GM21825 (cell line): ENCODE results near the gene LGR6.
"Not testable (repeated sequence)": the region's sequence is repeated elsewhere in the genome, so short reads cannot be mapped to it uniquely, and the experiment has no call there.

ENCODE experiments used
- ATAC-seq: cut with Tn5 transposase; IDR thresholded peaks from one replicate; pipeline ENCODE4 v1.9.1; 2021; ENCODE audit warnings: mild to moderate bottlenecking, moderate library complexity; ENCODE audit not compliant: unreplicated experiment

The LGR6 gene

DNA sequence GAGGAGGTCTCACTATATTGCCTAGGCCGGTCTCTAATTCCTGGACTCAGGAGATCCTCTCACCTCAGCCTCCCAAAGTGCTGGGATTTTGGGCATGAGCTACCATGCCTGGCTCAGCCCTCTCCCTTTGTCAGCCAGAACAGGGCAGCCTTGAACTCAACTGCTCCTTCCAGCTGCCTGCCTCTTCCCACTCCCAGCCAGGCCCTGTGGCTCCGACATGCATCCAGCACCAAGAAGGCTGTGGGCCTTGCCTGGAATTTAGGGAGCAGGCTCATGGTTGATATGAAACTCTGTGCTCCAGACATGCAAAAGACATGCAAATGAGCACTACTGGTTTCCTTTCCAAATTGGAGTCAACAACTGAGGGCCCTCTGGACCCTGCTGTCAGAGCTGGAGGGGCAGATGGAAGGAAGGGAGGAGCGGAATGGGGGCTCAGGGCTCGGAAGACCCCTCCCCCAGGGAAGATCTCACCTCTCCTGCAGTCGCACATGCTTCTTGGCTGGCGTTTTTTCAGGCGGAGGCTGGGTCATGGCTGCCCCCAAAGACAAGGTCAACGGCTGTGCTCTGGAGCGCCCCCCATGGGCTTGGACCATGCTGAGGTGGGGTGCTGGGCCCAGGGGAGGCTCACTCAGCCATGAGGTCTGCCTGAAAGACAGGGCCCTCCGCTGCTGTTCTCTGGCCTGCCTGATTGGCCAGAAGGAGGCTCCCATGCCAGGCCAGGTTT, 34.6 kb upstream of the LGR6 start:
- no peak for ATAC-seq

GRCh38 chr1:202159534-202160371, 33.8 kb upstream of the LGR6 start:
- peak; percentile 28 for ATAC-seq

- ATAC-seq: peak; percentile 38
These were observed 33.1 kb upstream of the LGR6 start, which contains the start of gene PTPN7 for GRCh38 chr1:202160377-202160940. PTPN7 (minus strand) TSS chr1:202160602; CDS start chr1:202159402, 1,200 bp downstream.

DNA sequence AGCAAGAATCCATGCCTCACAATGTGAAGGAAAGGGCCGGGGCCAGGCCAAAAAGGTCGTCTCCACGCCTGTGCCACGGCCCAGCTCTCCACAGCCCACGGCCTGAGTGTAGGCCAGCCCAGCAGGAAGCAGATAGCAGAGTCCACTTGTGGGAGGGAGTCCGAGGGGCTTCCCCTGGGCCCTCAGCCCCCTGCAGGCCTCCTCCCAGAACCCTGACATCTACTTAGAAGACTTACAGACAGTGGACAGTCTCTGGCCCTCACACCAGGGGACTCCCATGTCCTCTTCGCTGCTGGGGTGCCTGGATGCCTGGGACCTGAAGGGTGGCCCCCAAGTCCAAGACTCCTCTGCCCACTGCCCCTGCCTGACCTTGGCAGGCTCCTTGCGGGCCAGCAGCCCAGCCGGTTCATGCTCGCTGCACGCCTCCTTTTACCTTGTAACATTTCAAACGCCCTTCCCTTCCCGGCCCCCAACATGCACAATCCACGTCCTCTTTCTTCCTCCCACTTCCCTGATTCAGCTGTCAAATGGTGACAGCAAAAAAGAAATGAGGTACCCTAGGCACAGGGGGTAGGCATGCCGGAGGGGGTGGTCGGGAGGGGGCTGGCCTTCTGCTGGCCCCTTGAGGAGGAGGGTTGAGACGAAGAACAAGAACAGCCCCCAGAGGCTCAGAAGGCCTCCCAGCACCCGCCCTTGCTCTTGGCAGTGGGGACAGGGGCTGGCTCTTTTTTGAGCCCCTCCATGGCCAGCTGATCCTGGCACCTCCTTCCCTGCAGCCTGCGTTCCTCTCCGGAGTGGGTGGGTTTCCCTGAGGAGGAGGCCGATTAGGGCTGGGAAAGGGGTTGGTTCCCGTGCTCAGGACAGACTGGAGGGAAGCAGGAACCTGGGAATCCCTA, 32.2 kb upstream of the LGR6 start:
- ATAC-seq: no peak

GRCh38 chr1:202162047-202162417, 31.6 kb upstream of the LGR6 start:
- ATAC-seq: peak; percentile 36

DNA sequence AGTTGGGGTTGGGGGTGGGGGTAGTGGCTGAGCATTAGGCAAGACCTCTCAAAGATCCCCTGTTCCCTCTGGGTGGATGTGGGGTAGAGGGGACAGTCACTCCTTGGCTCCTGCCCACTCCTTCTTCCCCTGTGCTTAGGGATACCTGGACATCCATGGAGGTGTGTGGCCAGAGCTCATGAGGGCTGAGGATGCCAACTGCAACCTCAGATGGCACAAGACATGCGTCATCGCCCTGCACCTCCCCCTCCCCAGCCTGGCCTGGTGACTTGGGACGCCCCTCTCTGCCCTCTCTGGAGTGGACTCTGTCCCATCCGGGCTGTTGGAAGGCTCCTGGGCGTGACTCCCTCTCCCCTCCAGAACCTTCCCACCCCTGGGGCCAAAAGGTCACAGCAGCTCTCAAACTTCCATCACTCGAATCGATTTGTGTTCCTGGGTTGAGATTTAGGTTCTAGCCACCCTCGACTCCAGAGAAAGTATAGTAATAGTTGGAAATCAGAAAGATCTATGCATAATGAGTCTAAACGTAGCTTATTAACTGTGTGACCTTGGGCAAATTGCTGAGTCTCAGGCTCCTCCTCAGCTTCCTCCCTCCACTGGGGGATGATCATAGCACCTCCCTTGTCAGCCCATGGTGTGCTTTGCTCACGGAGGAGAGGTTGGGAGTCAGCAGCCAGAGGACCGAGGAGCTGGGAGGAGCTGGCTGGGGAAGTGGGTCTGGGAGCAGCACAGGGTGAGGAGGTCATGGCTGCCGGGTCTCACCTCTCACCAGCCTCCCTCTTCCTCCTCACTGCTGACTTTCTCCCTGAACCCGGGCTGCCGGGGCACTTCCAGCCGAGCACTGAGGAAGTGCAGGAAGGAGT, 30.9 kb upstream of the LGR6 start:
- ATAC-seq: no peak

DNA sequence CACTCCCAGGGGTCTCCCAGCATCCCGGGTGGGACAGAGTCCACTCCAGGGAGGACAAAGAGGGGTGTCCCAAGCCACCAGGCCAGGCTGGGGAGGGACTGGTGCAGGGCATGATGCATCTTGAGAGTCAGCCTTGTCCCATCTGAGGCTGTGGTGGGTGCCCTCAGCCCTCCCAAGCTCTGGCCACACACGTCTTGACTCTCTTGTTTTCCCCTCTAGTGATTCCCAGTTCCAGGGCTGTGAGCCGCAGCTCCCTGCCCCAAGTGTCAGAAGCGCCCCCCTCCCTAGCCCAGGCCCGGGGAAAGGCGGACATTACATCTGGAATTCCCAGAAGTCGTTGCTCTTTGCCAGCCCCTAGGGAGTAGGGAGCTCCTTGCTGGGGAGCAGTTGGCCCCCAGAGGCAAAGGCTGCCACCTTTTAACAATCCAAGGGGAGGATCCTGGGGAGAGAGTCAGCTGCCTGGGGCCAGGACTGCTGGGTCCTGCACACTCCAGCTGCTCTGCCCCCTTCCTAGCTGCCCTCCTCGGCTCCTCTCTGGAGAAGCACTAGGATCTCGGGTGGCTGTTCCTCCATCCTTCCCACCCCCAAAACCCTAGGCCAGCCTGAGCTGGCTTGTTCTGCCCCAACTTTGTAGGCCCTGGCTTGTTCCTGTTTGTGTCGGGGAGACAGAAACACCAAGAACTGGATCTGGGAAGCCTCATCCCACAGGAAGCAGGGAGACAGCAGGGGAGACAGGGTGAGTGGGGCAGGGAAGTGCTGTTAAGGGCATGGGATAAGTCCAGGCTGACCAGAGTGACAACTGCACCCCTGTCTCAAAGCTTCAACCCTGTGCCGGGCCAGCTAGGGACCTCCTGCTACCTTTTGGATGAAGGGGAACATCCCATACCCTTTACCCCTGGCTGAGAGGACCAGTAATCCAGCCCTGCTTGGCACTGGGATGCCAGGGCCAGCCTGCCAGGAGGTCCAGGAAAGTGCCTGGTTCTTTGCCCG, 30.0 kb upstream of the LGR6 start:
- ATAC-seq: no peak

GRCh38 chr1:202164271-202165037, 29.1 kb upstream of the LGR6 start:
- peak; percentile 39 for ATAC-seq

DNA sequence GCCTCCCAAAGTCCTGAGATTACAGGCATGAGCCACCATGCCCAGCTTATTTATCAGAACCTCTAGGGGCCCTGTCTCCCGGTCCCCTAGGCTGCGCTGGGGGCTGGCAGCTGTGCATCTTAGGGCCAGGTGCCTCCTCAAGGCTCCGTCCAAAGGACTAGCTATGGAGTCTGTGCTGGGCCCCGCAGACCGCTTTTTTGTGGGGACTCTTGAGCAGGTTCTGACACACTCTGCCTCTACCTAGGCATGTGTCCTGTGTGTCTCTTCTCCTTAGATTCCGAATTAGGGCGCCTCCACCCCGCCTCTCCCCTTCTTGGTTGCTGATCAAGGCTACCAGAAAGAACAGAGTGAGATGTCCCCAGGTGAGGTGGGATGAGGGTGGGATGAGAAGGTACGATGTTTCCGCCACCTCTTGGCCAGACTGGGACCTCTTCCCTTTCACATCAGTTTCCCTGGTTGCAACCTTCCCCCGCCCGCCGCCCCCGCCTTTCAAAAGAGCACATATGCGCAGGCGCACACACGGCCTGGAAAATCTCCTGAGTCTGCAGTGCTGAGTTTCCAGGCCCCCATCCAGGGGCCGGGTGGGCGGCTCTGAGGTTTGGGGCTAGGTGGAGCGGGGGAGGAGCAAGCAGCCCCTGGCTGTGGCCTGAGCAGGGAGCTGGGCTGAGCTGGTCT, 28.2 kb upstream of the LGR6 start:
- ATAC-seq: no peak

DNA sequence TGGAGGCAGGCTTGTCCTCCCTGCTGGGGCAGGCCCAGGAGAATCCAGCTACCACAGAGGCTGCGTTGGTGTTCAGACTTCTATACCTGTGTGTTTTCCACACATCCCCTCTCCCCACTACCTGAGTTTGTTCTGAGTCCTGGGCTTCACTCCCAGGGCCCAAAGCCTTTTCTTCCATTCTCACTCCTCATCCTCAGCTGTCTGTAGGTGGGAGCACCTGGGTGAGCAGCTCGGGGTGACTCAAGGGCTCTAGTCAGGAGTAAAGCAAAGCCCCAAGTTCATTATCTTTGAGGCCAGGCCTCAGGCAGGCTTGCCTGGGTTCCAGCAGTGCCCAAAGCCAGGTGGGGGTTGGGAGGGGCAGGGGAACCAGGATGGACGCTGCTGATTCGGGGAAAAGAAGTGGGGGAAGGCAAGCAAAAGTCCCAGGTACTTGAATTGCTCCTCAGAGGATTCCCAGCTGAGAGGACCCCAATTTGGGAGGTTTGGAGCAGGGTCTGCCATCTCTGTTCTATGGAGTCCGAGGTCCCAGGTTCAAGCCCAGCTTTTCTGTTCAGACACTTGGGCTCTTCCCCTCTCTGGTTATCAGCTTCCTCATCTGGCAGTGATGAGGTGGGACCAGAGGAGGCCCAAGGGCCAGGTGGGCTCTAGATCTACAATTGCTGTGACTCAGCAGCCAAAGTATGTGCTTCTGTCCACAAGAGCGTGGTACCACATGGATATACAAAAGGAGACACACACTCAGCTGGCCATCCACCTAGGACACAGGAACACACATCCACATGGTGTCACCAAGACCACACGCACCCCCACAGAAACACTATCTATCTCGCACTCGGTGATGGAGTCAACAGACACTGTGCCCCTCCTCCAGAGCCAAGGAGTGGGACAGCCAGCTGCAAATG, 27.4 kb upstream of the LGR6 start:
- ATAC-seq: no peak

GRCh38 chr1:202167054-202167453, 26.5 kb upstream of the LGR6 start:
- not testable (repeated sequence) for ATAC-seq

DNA sequence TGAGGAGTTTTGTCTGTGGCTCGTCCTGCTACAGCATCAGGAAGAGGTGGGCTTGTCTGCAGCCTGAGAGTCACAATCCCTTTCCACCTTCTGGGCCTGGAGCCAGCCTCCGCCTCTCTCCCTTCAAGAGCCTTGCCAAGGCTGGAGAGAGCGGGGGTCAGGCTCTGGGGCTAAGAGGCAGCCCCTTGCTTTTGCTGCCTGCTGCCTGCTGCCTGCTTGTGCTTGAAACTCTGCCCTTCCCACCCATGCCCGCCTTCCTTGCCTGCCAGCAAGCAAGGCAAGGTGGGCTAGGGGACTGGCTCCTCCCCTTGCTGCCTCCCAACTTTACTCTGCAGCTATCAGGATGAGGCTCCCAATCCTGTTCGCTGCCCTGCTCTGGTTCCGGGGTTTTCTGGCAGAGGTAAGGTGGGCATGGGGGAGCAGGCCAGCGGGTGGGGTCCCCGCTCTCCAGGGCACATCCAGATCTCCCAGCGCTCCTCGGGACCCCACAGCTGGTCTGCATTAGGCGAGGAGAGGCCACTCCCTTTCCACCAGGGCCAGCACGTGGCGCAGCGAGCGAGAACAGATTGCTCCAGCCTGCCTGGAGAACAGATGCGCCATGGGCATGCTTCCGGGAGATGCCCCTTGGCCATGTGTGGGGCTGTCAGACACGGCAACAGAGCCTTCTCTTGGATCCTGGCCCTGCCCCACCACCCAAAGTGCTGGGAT, 25.7 kb upstream of the LGR6 start:
- ATAC-seq: no peak

DNA sequence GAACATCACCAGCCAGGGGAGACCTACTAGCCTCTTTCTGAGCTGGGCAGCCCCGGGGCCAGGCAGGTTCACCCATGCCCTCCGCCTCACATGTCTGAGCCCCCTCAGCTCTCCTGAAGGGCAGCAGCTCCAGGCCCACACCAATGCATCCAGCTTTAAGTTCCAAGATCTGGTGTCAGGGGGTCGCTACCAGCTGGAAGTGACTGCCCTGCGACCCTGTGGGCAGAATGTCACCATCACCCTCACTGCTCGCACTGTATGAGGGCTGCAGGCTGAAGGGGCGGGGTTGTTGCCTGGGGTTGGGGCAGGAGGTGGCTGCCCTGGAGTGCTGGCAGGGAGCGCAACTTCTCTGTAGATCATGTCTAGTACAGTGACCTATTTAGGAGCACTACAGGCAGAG, 24.7 kb upstream of the LGR6 start:
- ATAC-seq: no peak

GRCh38 chr1:202170726-202171125, 22.9 kb upstream of the LGR6 start:
- no peak for ATAC-seq

GRCh38 chr1:202171292-202172014, 22.1 kb upstream of the LGR6 start:
- ATAC-seq: no peak
